Endodermal cell (in vitro differentiated cells): ENCODE results near the gene BLTP3A. TPM values are rescaled to one million over a fixed set of nuclear protein-coding genes. Genes with fewer than 3 reads are reported as not detected.

Experiments
- DNase-seq: peaks from one replicate; pipeline ENCODE4 v3.0.0-alpha.2; 2017
- H3K27ac ChIP-seq: 2 replicates; pipeline ENCODE4 v1.5.1; 2013; ENCODE audit warnings: mild to moderate bottlenecking, low read depth, low read length, moderate library complexity
- H3K27me3 ChIP-seq: 2 replicates; pipeline ENCODE4 v1.6.1; 2013; ENCODE audit warnings: mild to moderate bottlenecking, low read length, moderate library complexity; ENCODE audit not compliant: insufficient read depth, control insufficient read depth, poor library complexity, severe bottlenecking
- H3K36me3 ChIP-seq: 2 replicates; pipeline ENCODE4 v1.7.0; 2013; ENCODE audit warnings: mild to moderate bottlenecking, low read length, moderate library complexity; ENCODE audit not compliant: control insufficient read depth, insufficient read depth
- H3K4me1 ChIP-seq: one replicate; pipeline ENCODE4 v1.7.0; 2013; ENCODE audit warnings: low read length; ENCODE audit not compliant: control insufficient read depth, insufficient read depth
- H3K4me3 ChIP-seq: 2 replicates; pipeline ENCODE4 v1.5.1; 2013; ENCODE audit warnings: mild to moderate bottlenecking, low read length, moderate library complexity
- H3K9ac ChIP-seq: 2 replicates; pipeline ENCODE4 v1.6.1; 2013; ENCODE audit warnings: mild to moderate bottlenecking, low read length, moderate library complexity; ENCODE audit not compliant: poor library complexity, severe bottlenecking; ENCODE audit errors: extremely low read depth
- H3K9me3 ChIP-seq: 2 replicates; pipeline ENCODE4 v1.6.1; 2013; ENCODE audit warnings: mild to moderate bottlenecking, low read length, moderate library complexity; ENCODE audit not compliant: control insufficient read depth
- H3K27ac Mint-ChIP-seq: 2 replicates; pipeline ENCODE4 v1.8.0; 2020; ENCODE audit warnings: mixed read lengths
- H3K27me3 Mint-ChIP-seq: 2 replicates; pipeline ENCODE4 v1.8.0; 2021; ENCODE audit warnings: mild to moderate bottlenecking, mixed read lengths; ENCODE audit not compliant: insufficient read depth
- H3K36me3 Mint-ChIP-seq: 2 replicates; pipeline ENCODE4 v1.8.0; 2020; ENCODE audit warnings: low read depth, mixed read lengths
- H3K4me1 Mint-ChIP-seq: 2 replicates; pipeline ENCODE4 v1.8.0; 2020; ENCODE audit warnings: mixed read lengths
- H3K4me3 Mint-ChIP-seq: 2 replicates; pipeline ENCODE4 v1.8.0; 2020; ENCODE audit warnings: mild to moderate bottlenecking, moderate library complexity, mixed read lengths
- H3K9me3 Mint-ChIP-seq: 2 replicates; pipeline ENCODE4 v1.8.0; 2020; ENCODE audit warnings: mild to moderate bottlenecking, mixed read lengths
- WGBS, 2 experiments: methylation state at CpG; one replicate each; pipeline versions ENCODE4 v1.1.5 to v1.1.7; 2013; ENCODE audit warnings: missing lambda C conversion rate in 2 of 2, mixed read lengths in 1 of 2; ENCODE audit not compliant: insufficient coverage in 1 of 2, insufficient read length in 1 of 2; 5-methylcytosine and 5-hydroxymethylcytosine counted together
- total RNA-seq, 2 donors: library from RNA; stranded (reverse); fragmentation: NEBNext Ultra II Directional in 1 of 2; extraction: Animal tissue kit (Norgen Biotek cat#: 25700) in 1 of 2; gene quantifications; 2 replicates in 1 of 2; 3 replicates in 1 of 2; pipeline ENCODE4 v1.2.1, GENCODE V29; 2021
- TF ChIP-seq, protein P1 (sequence below): fragments of 200-600 bp; sonication (generic); conservative IDR thresholded peaks from 2 replicates; pipeline ENCODE4 v1.5.0; 2021; ENCODE audit warnings: antibody characterized with exemption, mild to moderate bottlenecking

The BLTP3A gene
- total RNA-seq, 2 donors from 2014 or later = 18.6 to 22.5 TPM

DNA sequence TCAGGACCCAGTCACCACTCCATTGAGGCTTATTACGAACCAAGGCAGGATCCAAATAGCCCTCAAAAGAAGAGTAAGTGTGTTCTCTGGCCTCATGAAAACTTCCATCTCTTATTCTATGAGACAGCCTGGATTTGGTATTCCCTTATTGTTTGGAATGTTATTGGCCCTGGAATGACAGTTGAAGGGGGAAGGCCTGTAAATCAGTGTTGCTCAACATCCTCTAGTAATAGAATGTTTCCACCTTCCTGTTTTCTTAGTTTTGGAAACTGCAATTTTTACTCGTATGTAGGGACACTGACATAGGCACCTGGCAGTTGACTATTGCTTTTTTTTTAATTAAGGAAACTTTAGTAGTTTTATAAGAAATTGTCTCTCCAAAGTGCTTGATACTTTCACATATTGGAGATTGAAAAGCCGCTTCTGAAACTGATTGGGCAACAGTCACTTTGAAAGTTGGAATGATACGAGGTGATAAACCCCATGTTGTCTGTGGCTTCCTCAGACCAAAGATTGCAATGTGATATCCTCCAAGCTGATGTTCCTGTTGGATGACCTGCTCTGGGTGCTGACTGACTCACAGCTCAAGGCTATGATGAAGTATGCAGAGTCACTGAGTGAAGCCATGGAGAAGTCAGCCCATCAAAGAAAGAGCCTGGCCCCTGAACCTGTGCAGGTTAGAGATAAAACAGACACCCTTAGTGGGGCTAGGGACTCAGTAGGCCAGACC lies 43.1 kb downstream of the BLTP3A start:
- no peak overlapping the region for H3K27ac Mint-ChIP-seq
- H3K4me1 ChIP-seq = no peaks in the 10 kb centered on the region
- no peaks in the 10 kb centered on the region for H3K27me3 Mint-ChIP-seq
- TF ChIP-seq, protein P1, sequence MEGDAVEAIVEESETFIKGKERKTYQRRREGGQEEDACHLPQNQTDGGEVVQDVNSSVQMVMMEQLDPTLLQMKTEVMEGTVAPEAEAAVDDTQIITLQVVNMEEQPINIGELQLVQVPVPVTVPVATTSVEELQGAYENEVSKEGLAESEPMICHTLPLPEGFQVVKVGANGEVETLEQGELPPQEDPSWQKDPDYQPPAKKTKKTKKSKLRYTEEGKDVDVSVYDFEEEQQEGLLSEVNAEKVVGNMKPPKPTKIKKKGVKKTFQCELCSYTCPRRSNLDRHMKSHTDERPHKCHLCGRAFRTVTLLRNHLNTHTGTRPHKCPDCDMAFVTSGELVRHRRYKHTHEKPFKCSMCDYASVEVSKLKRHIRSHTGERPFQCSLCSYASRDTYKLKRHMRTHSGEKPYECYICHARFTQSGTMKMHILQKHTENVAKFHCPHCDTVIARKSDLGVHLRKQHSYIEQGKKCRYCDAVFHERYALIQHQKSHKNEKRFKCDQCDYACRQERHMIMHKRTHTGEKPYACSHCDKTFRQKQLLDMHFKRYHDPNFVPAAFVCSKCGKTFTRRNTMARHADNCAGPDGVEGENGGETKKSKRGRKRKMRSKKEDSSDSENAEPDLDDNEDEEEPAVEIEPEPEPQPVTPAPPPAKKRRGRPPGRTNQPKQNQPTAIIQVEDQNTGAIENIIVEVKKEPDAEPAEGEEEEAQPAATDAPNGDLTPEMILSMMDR = no peak
- H3K36me3 ChIP-seq = peaks cover 43% of the 10 kb centered on the region
- 91 to 95% methylated on average over 4 of the region's 4 CpGs for WGBS, 2 experiments
- H3K36me3 Mint-ChIP-seq = peaks cover 61% of the 10 kb centered on the region
- no peak overlapping the region for H3K4me3 ChIP-seq
- H3K9ac ChIP-seq = no peak overlapping the region
- no peak overlapping the region for H3K27ac ChIP-seq
- DNase-seq = no peak
- no peaks in the 10 kb centered on the region for H3K27me3 ChIP-seq
- H3K4me1 Mint-ChIP-seq = no peaks in the 10 kb centered on the region
- H3K9me3 Mint-ChIP-seq = no peaks in the 10 kb centered on the region
- H3K4me3 Mint-ChIP-seq = no peak overlapping the region
- H3K9me3 ChIP-seq = no peaks in the 10 kb centered on the region

DNA sequence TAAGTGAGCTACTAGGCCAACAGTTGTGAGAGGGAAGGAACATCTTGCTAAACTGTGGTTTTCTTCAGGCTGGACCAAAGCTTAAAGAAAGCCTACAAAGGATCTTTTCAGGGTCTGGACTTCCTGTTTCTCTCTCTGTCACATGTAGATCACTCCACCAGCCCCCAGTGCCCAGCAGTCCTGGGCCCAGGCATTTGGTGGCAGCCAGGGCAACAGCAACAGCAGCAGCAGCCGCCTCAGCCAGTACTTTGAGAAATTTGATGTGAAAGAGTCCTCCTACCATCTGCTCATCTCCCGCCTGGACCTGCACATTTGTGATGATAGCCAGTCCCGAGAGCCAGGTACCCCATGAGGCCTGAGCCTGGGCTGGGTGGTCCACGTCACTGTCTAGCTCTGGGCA lies 44.1 kb downstream of the BLTP3A start:
- peaks cover 59% of the 10 kb centered on the region for H3K36me3 Mint-ChIP-seq
- H3K9me3 ChIP-seq = no peaks in the 10 kb centered on the region
- TF ChIP-seq, protein P1 = no peak
- no peak overlapping the region for H3K4me3 ChIP-seq
- H3K4me1 ChIP-seq = no peaks in the 10 kb centered on the region
- no peak for DNase-seq
- H3K27me3 Mint-ChIP-seq = no peaks in the 10 kb centered on the region
- H3K27ac ChIP-seq = no peak overlapping the region
- H3K4me3 Mint-ChIP-seq = no peak overlapping the region
- no peaks in the 10 kb centered on the region for H3K9me3 Mint-ChIP-seq
- no peaks in the 10 kb centered on the region for H3K27me3 ChIP-seq
- peaks cover 38% of the 10 kb centered on the region for H3K36me3 ChIP-seq
- H3K4me1 Mint-ChIP-seq = no peaks in the 10 kb centered on the region
- H3K27ac Mint-ChIP-seq = peak overlapping the region; percentile 37
- WGBS, 2 experiments = 93 to 100% methylated on average over 2 to 4 of the region's 4 CpGs
- no peak overlapping the region for H3K9ac ChIP-seq

GRCh38 chr6:34836451-34836850 lies 44.6 kb downstream of the BLTP3A start:
- no peak overlapping the region for H3K27ac ChIP-seq
- WGBS, 2 experiments = 83 to 100% methylated on average over 1 of the region's 2 CpGs
- no peaks in the 10 kb centered on the region for H3K27me3 ChIP-seq
- no peaks in the 10 kb centered on the region for H3K4me1 ChIP-seq
- TF ChIP-seq, protein P1 = no peak
- DNase-seq = no peak
- Mint-ChIP-seq H3K27ac (no peak overlapping the region), H3K4me1 (no peaks in the 10 kb centered on the region), H3K36me3 (peaks cover 57% of the 10 kb centered on the region), H3K9me3 (no peaks in the 10 kb centered on the region), H3K27me3 (no peaks in the 10 kb centered on the region), H3K4me3 (no peak overlapping the region)
- peaks cover 39% of the 10 kb centered on the region for H3K36me3 ChIP-seq
- H3K9me3 ChIP-seq = no peaks in the 10 kb centered on the region
- H3K4me3 ChIP-seq = no peak overlapping the region
- no peak overlapping the region for H3K9ac ChIP-seq
